DMS 273 (cell line): ENCODE results near the gene GAP43.

Experiments used
- DNase-seq: peaks from one replicate; lab custom pipeline; 2025; ENCODE audit not compliant: unreplicated experiment; lab: John Stamatoyannopoulos, UW

The GAP43 gene

GRCh38 chr3:115626721-115627120 lies 3.4 kb downstream of the GAP43 start:
- peak; percentile 67 for DNase-seq

GRCh38 chr3:115627180-115628074 lies 4.1 kb downstream of the GAP43 start:
- peak; percentile 49 for DNase-seq

- DNase-seq = no peak
Measured at GRCh38 chr3:115628075-115628412, 4.7 kb downstream of the GAP43 start.

DNA sequence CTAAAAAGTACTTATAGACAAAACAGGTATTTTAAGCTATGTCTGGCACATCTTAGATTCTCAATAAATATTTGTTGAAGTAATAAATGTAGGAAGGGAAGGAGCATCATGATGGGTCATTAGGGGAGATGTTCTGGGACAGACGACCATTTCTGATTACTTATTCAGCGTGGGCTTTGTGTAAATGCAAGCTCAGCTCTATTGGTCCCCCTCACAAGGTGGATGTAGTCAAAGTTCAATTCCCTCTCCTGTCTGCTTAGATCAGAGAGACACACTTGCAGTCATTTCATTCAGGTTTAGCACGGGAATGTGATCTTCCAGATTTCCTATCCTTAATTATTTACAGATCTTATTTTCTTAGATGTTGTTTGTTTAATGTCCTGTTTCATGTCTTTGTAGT lies 7.5 kb downstream of the GAP43 start:
- no peak for DNase-seq

DNA sequence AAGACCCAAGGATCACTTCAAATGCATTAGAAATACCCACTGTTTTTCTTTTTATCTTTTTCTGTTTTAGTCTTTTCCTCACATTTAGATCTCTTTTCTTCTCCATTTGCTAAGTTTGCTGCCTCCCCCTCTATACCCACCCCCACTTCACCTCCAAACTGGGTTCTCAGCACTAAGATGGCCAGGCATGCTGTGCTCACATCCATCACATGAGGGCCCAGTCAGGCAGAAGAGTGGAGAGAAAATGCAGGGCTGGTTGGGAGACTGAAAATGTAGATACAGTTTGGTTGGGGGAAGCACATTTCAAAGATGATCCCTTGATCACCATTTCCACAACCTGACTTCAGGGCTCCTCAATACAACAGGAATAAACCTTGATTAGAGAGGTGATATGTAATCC lies 8.7 kb downstream of the GAP43 start:
- no peak for DNase-seq

- DNase-seq = no peak
Measured at GRCh38 chr3:115633467-115633866, 10.2 kb downstream of the GAP43 start.

GRCh38 chr3:115634052-115634451 lies 10.7 kb downstream of the GAP43 start:
- no peak for DNase-seq

GRCh38 chr3:115635406-115635805 lies 12.1 kb downstream of the GAP43 start:
- DNase-seq = peak; percentile 32

DNA sequence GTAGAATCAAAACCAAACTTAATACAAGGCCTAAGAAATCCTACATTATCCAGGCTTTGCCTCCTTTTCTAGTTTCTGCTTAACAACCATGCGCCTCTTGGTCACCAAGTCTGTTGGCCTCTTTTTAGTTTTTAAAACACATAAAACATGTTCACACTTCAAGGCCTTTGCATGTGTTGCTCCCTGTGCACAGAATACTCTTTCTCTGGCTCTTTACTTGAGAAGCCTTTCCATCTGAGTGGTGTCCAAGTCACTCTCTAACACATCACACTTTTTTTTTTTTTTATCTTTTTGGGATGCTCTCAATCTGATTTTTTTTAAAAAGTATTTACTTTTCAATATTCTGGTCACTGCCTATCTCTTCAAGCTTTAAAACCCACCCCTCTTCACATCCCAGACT lies 14.9 kb downstream of the GAP43 start:
- DNase-seq = no peak

- DNase-seq = peak; percentile 58
Measured at GRCh38 chr3:115638991-115639390, 15.7 kb downstream of the GAP43 start.

GRCh38 chr3:115644391-115644790 lies 21.1 kb downstream of the GAP43 start:
- DNase-seq = no peak

DNA sequence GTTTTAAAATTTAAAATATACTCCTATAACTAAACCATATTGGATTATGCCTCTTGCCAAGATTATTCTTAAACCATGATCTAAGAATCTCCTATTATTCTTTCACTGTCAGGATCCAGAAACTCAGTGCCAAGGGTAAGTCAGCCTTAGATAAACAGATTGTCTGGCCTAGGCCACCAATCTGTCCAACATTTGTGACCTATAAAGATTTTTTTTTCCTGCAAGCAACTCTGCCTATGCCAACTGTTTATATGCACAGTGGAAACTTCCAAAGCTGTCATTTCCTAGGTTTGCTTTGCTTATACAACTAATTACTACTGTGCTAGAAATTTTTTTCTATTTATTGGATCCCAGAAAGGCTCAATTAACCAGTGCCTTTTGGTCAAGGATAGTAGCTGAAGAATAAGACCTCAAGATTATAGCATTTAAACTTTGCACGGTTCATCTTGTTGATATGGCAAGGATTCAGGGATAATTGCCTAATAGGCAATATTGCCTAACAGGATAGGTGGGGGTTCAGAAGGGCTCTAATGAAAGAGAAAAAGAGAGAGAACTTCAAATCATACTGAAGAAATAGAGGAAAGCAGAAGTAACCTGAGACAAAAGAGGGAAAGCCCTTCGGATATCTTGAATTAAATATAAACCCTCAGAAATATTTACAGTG lies 22.8 kb downstream of the GAP43 start:
- peak; percentile 67 for DNase-seq

- no peak for DNase-seq
Measured at GRCh38 chr3:115648559-115648958, 25.2 kb downstream of the GAP43 start.

GRCh38 chr3:115651087-115651486 lies 27.8 kb downstream of the GAP43 start:
- DNase-seq = no peak

DNA sequence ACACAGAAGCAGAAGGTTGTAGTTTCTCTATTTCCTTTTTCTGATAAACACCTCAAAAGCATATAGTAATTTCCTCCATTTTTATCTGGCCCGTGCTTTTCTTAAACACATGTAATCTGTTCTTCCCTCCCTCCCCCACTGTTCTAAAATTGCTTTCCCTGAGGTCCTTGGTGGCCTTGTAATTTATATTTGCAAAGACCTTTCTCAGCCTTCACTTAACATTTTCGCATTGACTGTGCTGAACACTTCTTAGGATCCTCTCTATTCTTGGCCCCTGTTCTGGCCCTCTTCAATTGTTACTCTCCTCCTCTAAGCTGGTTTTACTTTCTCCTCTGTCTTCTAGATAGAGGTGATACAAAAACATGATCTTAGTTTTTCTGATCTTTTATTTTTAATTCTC lies 28.3 kb downstream of the GAP43 start:
- no peak for DNase-seq

- DNase-seq = no peak
Measured at GRCh38 chr3:115652738-115653137, 29.4 kb downstream of the GAP43 start.

DNA sequence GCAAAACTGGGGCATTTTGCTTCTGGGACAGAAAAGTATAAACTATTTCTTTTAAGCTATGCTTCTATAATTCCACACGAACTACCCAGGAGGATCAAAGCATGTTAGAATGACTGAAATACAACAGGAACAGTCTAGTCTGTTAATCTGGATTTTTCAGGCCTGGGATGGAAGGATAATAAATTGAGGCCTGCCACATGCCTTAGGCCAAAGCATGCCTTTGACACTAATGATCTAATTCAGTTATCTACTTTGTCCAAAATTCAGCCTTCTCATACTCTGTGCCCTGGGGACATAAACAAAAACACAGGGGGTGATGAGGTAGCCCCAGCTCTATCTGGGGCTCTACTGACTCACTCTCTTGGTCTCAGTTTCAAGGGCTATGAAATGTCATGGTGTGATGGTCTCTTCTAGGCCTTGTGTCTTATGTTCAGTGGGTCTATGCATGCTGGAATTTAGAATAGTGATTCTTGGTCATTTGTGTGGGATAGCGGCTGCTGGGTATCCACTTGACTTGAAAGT lies 32.5 kb downstream of the GAP43 start:
- DNase-seq = no peak

- DNase-seq = peak; percentile 25
Measured at GRCh38 chr3:115657168-115657567, 33.9 kb downstream of the GAP43 start.

DNA sequence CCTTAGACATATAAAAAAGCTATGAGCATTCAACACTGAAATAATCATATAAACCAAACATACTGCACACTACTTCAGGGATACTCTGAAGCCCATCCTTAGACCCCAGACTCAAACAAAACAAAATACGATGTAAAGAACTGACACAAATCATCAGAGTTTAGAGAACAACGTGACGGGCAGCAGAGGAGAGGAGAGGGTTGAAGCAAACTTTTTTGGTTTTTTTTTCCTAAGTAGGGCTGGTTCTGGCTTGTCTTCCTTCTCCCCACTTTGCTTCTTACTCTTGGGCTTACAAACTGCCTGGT lies 34.7 kb downstream of the GAP43 start:
- DNase-seq = no peak

- peak; percentile 94 for DNase-seq
Measured at GRCh38 chr3:115658337-115659181, 35.2 kb downstream of the GAP43 start.
